H9 (cell line): ENCODE results near the gene CDH8. TPM values are rescaled to one million over a fixed set of nuclear protein-coding genes. Genes with fewer than 3 reads are reported as not detected.

Source experiments
- DNase-seq: peaks from one replicate; pipeline ENCODE4 v3.0.0-alpha.2; 2017
- H2AFZ ChIP-seq: one replicate; pipeline ENCODE4 v1.6.1; 2013; ENCODE audit warnings: mild to moderate bottlenecking, low read length, control low read depth, moderate library complexity
- H2AK5ac ChIP-seq: 2 replicates; pipeline ENCODE4 v1.6.1; 2013; ENCODE audit warnings: low read length, control low read depth, mixed read lengths; ENCODE audit not compliant: insufficient read length
- H2BK120ac ChIP-seq: one replicate; pipeline ENCODE4 v1.6.1; 2013; ENCODE audit warnings: low read depth, mild to moderate bottlenecking, low read length, control low read depth, inconsistent platforms; ENCODE audit not compliant: poor library complexity, severe bottlenecking
- H2BK12ac ChIP-seq: 2 replicates; pipeline ENCODE4 v1.6.1; 2013; ENCODE audit warnings: low read length, control low read depth, mixed read lengths, low read depth; ENCODE audit not compliant: insufficient read length
- H2BK15ac ChIP-seq: 2 replicates; pipeline ENCODE4 v1.6.1; 2013; ENCODE audit warnings: low read depth, low read length, control low read depth
- H2BK20ac ChIP-seq: one replicate; pipeline ENCODE4 v1.6.1; 2013; ENCODE audit warnings: low read depth, mild to moderate bottlenecking, low read length, control low read depth, inconsistent platforms; ENCODE audit not compliant: poor library complexity, severe bottlenecking
- H2BK5ac ChIP-seq: 2 replicates; pipeline ENCODE4 v1.6.1; 2013; ENCODE audit warnings: low read length, control low read depth, mixed read lengths; ENCODE audit not compliant: insufficient read length
- H3K14ac ChIP-seq: 2 replicates; pipeline ENCODE4 v1.6.1; 2013; ENCODE audit warnings: low read length, control low read depth; ENCODE audit not compliant: insufficient read depth
- H3K18ac ChIP-seq: 2 replicates; pipeline ENCODE4 v1.6.1; 2013; ENCODE audit warnings: low read depth, mild to moderate bottlenecking, mixed read lengths, low read length, control low read depth; ENCODE audit not compliant: insufficient read length
- H3K23ac ChIP-seq: 2 replicates; pipeline ENCODE4 v1.6.1; 2013; ENCODE audit warnings: low read length, control low read depth, mixed read lengths, low read depth; ENCODE audit not compliant: insufficient read length
- H3K23me2 ChIP-seq: 2 replicates; pipeline ENCODE4 v1.6.1; 2013; ENCODE audit warnings: low read depth, mild to moderate bottlenecking, mixed read lengths, low read length, control low read depth; ENCODE audit not compliant: insufficient read length, poor library complexity, severe bottlenecking
- H3K27ac ChIP-seq: 2 replicates; pipeline ENCODE4 v1.5.1; 2013; ENCODE audit warnings: low read length, control low read depth, mixed read lengths, low read depth; ENCODE audit not compliant: insufficient read length
- H3K27me3 ChIP-seq: 2 replicates; pipeline ENCODE4 v1.6.1; 2013; ENCODE audit warnings: low read length, control low read depth, inconsistent platforms; ENCODE audit not compliant: insufficient read depth
- H3K4ac ChIP-seq: 2 replicates; pipeline ENCODE4 v1.6.1; 2013; ENCODE audit warnings: low read depth, mild to moderate bottlenecking, control low read depth, inconsistent platforms, low read length, moderate library complexity
- H3K4me1 ChIP-seq: 2 replicates; pipeline ENCODE4 v1.6.1; 2013; ENCODE audit warnings: low read length, control low read depth, inconsistent platforms; ENCODE audit not compliant: insufficient read depth
- H3K4me2 ChIP-seq: 2 replicates; pipeline ENCODE4 v1.6.1; 2013; ENCODE audit warnings: low read length, control low read depth, mixed read lengths; ENCODE audit not compliant: insufficient read length, insufficient read depth
- H3K56ac ChIP-seq: 2 replicates; pipeline ENCODE4 v1.6.1; 2013; ENCODE audit warnings: low read depth, mild to moderate bottlenecking, mixed read lengths, low read length, control low read depth; ENCODE audit not compliant: insufficient read length
- H3K79me1 ChIP-seq: 2 replicates; pipeline ENCODE4 v1.6.1; 2013; ENCODE audit warnings: low read depth, mild to moderate bottlenecking, moderate library complexity, low read length, control low read depth, inconsistent platforms; ENCODE audit not compliant: insufficient read depth, poor library complexity, severe bottlenecking
- H3K79me2 ChIP-seq: 2 replicates; pipeline ENCODE4 v1.6.1; 2013; ENCODE audit warnings: low read length, control low read depth, inconsistent platforms; ENCODE audit not compliant: insufficient read depth
- H3K9ac ChIP-seq: 2 replicates; pipeline ENCODE4 v1.6.1; 2013; ENCODE audit warnings: low read length, control low read depth, mixed read lengths; ENCODE audit not compliant: insufficient read length; ENCODE audit errors: extremely low read depth
- H3K9me3 ChIP-seq: one replicate; pipeline ENCODE4 v1.6.1; 2013; ENCODE audit warnings: low read depth, low read length, inconsistent platforms; ENCODE audit not compliant: control insufficient read depth
- H3T11ph ChIP-seq: one replicate; pipeline ENCODE4 v1.6.1; 2013; ENCODE audit warnings: mild to moderate bottlenecking, low read length, control low read depth, inconsistent platforms
- H4K20me1 ChIP-seq: one replicate; pipeline ENCODE4 v1.6.1; 2013; ENCODE audit not compliant: control insufficient read depth, insufficient read length, insufficient read depth
- H4K5ac ChIP-seq: 2 replicates; pipeline ENCODE4 v1.6.1; 2013; ENCODE audit warnings: low read depth, mild to moderate bottlenecking, mixed read lengths, low read length, control low read depth; ENCODE audit not compliant: insufficient read length
- H4K8ac ChIP-seq: replicated peaks from 2 replicates; pipeline ENCODE4 v1.6.1; 2013; ENCODE audit warnings: low read length, control low read depth, mixed read lengths, low read depth; ENCODE audit not compliant: insufficient read length
- H4K91ac ChIP-seq: 2 replicates; pipeline ENCODE4 v1.6.1; 2013; ENCODE audit warnings: low read depth, mild to moderate bottlenecking, moderate library complexity, mixed read lengths, low read length, control low read depth; ENCODE audit not compliant: insufficient read length
- H3K27ac Mint-ChIP-seq, 3 experiments: 2 replicates in 2 of 3; 3 replicates in 1 of 3; pipeline ENCODE4 v1.8.0; 2020 to 2021; ENCODE audit warnings: mixed read lengths in 3 of 3, mild to moderate bottlenecking in 1 of 3, moderate library complexity in 1 of 3
- H3K27me3 Mint-ChIP-seq: 2 replicates; pipeline ENCODE4 v1.8.0; 2021; ENCODE audit warnings: low read depth, mild to moderate bottlenecking, moderate library complexity, mixed read lengths
- H3K36me3 Mint-ChIP-seq, 3 experiments: 2 replicates in 2 of 3; 3 replicates in 1 of 3; pipeline ENCODE4 v1.8.0; 2020 to 2021; ENCODE audit warnings: low read depth in 3 of 3, mixed read lengths in 3 of 3; ENCODE audit not compliant: insufficient read depth in 1 of 3
- H3K4me1 Mint-ChIP-seq, 2 experiments: 2 replicates each; pipeline ENCODE4 v1.8.0; 2020; ENCODE audit warnings: mixed read lengths in 2 of 2
- H3K4me3 Mint-ChIP-seq, 2 experiments: 2 replicates in 1 of 2; 3 replicates in 1 of 2; pipeline ENCODE4 v1.8.0; 2020 to 2021; ENCODE audit warnings: mild to moderate bottlenecking in 2 of 2, mixed read lengths in 2 of 2, moderate library complexity in 1 of 2
- H3K9me3 Mint-ChIP-seq, 2 experiments: 2 replicates in 1 of 2; 3 replicates in 1 of 2; pipeline ENCODE4 v1.8.0; 2020; ENCODE audit warnings: mild to moderate bottlenecking in 2 of 2, mixed read lengths in 2 of 2, moderate library complexity in 1 of 2
- CTCF ChIP-seq: fragments of 200-600 bp; sonication (generic); conservative IDR thresholded peaks from 3 replicates; pipeline ENCODE4 v1.8.0; 2021; ENCODE audit warnings: antibody characterized with exemption, mild to moderate bottlenecking
- total RNA-seq: library from RNA; stranded (reverse); gene quantifications from 2 replicates; pipeline ENCODE4 v1.2.1, GENCODE V29; 2021

Gene CDH8
- total RNA-seq, 1 experiment from 2014 or later, result 12.0 TPM

GRCh38 chr16:62059527-62059926, 23.3 kb upstream of the CDH8 start:
- Histone ChIP-seq H2BK12ac (no peak overlapping the region), H4K8ac (no peak overlapping the region), H3K27ac (no peak overlapping the region), H3K9ac (no peak overlapping the region), H4K20me1 (no peaks in the 10 kb centered on the region), H3K9me3 (no peaks in the 10 kb centered on the region), H2BK20ac (no peak overlapping the region), H2BK15ac (no peak overlapping the region), H3K79me2 (no peaks in the 10 kb centered on the region), H3K18ac (no peak overlapping the region), H3K23ac (no peak overlapping the region), H2AFZ (no peak overlapping the region), H3K4me2 (no peak overlapping the region), H3K4me1 (peaks cover 11% of the 10 kb centered on the region; the same call in 1 of the 2 replicates), H3T11ph (no peak overlapping the region), H3K56ac (no peak overlapping the region), H4K91ac (no peak overlapping the region), H3K79me1 (no peaks in the 10 kb centered on the region), H3K14ac (no peak overlapping the region), H2BK5ac (no peak overlapping the region), H2BK120ac (no peak overlapping the region), H3K4ac (no peak overlapping the region), H3K23me2 (no peaks in the 10 kb centered on the region), H3K27me3 (no peaks in the 10 kb centered on the region), H4K5ac (no peak overlapping the region), H2AK5ac (no peak overlapping the region)
- H3K4me3 Mint-ChIP-seq, result no peak overlapping the region
- H3K27ac Mint-ChIP-seq, result no peak overlapping the region
- no peaks in the 10 kb centered on the region for H3K36me3 Mint-ChIP-seq
- no peaks in the 10 kb centered on the region for H3K27me3 Mint-ChIP-seq
- no peak for DNase-seq
- peaks cover 40 to 43% of the 10 kb centered on the region in 2 experiments for H3K4me1 Mint-ChIP-seq
- no peaks in the 10 kb centered on the region for H3K9me3 Mint-ChIP-seq
- TF ChIP-seq CTCF, result no peak
